ENCODE data around the gene CTNNA3.

Gene CTNNA3

DNA sequence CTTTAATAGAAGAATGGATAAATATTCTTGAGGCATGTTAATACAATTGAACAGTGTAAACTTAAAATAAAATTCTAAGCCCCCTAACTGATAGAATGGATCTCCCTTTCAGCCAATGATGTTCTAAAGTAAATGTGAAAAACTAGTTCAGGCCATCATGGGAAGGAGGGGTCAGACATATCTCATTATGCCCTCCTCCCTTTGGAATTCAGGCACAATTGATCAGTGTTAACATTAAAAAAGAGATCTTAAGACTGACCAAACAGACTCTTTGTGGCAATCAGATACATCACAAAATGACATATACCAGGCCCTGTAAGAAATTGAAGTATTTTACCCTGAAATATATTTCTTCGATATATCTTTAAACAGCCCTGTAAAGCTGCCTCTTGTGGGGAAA lies 1453.1 kb downstream of the CTNNA3 start:
- Histone ChIP-seq H3K36me3 (ENCODE audit: control insufficient read depth, low read length) (no peaks in the 10 kb centered on the region), H4K20me1 (ENCODE audit: control insufficient read depth, insufficient read depth, low read depth, low read length) (no peaks in the 10 kb centered on the region), H3K27ac (ENCODE audit: low read depth, low read length) (no peak overlapping the region), H3K79me2 (ENCODE audit: control insufficient read depth, low read length) (no peaks in the 10 kb centered on the region), H3K27me3 (ENCODE audit: control insufficient read depth, low read length) (no peaks in the 10 kb centered on the region), H3K4me2 (ENCODE audit: low read length) (no peak overlapping the region), H3K4me3 (ENCODE audit: low read length) (no peak overlapping the region), H3K9me3 (ENCODE audit: control insufficient read depth, insufficient read depth, low read length) (no peaks in the 10 kb centered on the region), H3K9me2 (replicated peaks; ENCODE audit: control insufficient read depth, low read length) (no peaks in the 10 kb centered on the region), H3F3A (ENCODE audit: control insufficient read depth, insufficient read depth) (no peaks in the 10 kb centered on the region), H3K4me1 (ENCODE audit: control insufficient read depth, low read length) (no peaks in the 10 kb centered on the region)
- TF ChIP-seq EZH2phosphoT487 (IDR thresholded peaks at IDR 0.05; ENCODE audit: borderline replicate concordance, low read length) (no peak), CTCF (IDR thresholded peaks at IDR 0.05; ENCODE audit: low read depth, low read length, poor library complexity, severe bottlenecking) (no peak)

GRCh38 chr10:66239062-66239461 lies 1456.9 kb downstream of the CTNNA3 start:
- Histone ChIP-seq H3K9me2 (replicated peaks; ENCODE audit: control insufficient read depth, low read length) (no peaks in the 10 kb centered on the region), H3K79me2 (ENCODE audit: control insufficient read depth, low read length) (no peaks in the 10 kb centered on the region), H3K4me2 (ENCODE audit: low read length) (no peak overlapping the region), H3F3A (ENCODE audit: control insufficient read depth, insufficient read depth) (no peaks in the 10 kb centered on the region), H4K20me1 (ENCODE audit: control insufficient read depth, insufficient read depth, low read depth, low read length) (no peaks in the 10 kb centered on the region), H3K9me3 (ENCODE audit: control insufficient read depth, insufficient read depth, low read length) (no peaks in the 10 kb centered on the region), H3K27me3 (ENCODE audit: control insufficient read depth, low read length) (no peaks in the 10 kb centered on the region), H3K4me3 (ENCODE audit: low read length) (no peak overlapping the region), H3K4me1 (ENCODE audit: control insufficient read depth, low read length) (no peaks in the 10 kb centered on the region), H3K27ac (ENCODE audit: low read depth, low read length) (no peak overlapping the region), H3K36me3 (ENCODE audit: control insufficient read depth, low read length) (no peaks in the 10 kb centered on the region)
- TF ChIP-seq CTCF (IDR thresholded peaks at IDR 0.05; ENCODE audit: low read depth, low read length, poor library complexity, severe bottlenecking) (no peak), EZH2phosphoT487 (IDR thresholded peaks at IDR 0.05; ENCODE audit: borderline replicate concordance, low read length) (no peak)

- H3K9me2 ChIP-seq (replicated peaks; ENCODE audit: control insufficient read depth, low read length), result no peaks in the 10 kb centered on the region
- TF ChIP-seq EZH2phosphoT487 (IDR thresholded peaks at IDR 0.05; ENCODE audit: borderline replicate concordance, low read length), result no peak
- TF ChIP-seq CTCF (IDR thresholded peaks at IDR 0.05; ENCODE audit: low read depth, low read length, poor library complexity, severe bottlenecking), result no peak
- H3K4me2 ChIP-seq (ENCODE audit: low read length), result no peak overlapping the region
- H3K27me3 ChIP-seq (ENCODE audit: control insufficient read depth, low read length), result no peaks in the 10 kb centered on the region
- no peaks in the 10 kb centered on the region for H3K4me1 ChIP-seq (ENCODE audit: control insufficient read depth, low read length)
- no peaks in the 10 kb centered on the region for H3F3A ChIP-seq (ENCODE audit: control insufficient read depth, insufficient read depth)
- H3K36me3 ChIP-seq (ENCODE audit: control insufficient read depth, low read length), result no peaks in the 10 kb centered on the region
- H3K79me2 ChIP-seq (ENCODE audit: control insufficient read depth, low read length), result no peaks in the 10 kb centered on the region
- no peak overlapping the region for H3K27ac ChIP-seq (ENCODE audit: low read depth, low read length)
- no peaks in the 10 kb centered on the region for H3K9me3 ChIP-seq (ENCODE audit: control insufficient read depth, insufficient read depth, low read length)
- H4K20me1 ChIP-seq (ENCODE audit: control insufficient read depth, insufficient read depth, low read depth, low read length), result no peaks in the 10 kb centered on the region
- no peak overlapping the region for H3K4me3 ChIP-seq (ENCODE audit: low read length)
These were observed 1457.7 kb downstream of the CTNNA3 start for GRCh38 chr10:66238343-66238742.

DNA sequence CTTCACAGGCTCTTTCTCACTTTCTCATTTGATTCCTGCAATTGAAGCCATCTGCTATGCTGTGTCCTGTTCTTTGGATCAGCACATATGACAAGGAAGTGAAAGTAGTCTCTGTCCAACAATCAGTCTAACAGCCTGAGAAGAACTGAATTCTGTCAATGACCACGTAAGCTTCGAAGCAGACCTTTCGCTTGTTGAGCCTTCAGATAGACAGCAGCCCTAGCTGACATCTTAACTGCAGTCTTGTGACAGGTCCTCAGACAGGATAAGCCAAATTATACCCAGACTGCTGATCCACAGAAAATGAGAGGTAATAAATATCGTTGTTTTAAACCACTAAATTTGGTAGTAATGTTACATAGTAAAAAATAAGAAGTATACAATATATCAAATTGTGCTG lies 1461.1 kb downstream of the CTNNA3 start:
- no peak overlapping the region for H3K4me3 ChIP-seq (ENCODE audit: low read length)
- no peaks in the 10 kb centered on the region for H3K4me1 ChIP-seq (ENCODE audit: control insufficient read depth, low read length)
- H3K27me3 ChIP-seq (ENCODE audit: control insufficient read depth, low read length), result no peaks in the 10 kb centered on the region
- no peaks in the 10 kb centered on the region for H3F3A ChIP-seq (ENCODE audit: control insufficient read depth, insufficient read depth)
- H3K4me2 ChIP-seq (ENCODE audit: low read length), result no peak overlapping the region
- H3K36me3 ChIP-seq (ENCODE audit: control insufficient read depth, low read length), result no peaks in the 10 kb centered on the region
- no peak overlapping the region for H3K27ac ChIP-seq (ENCODE audit: low read depth, low read length)
- TF ChIP-seq EZH2phosphoT487 (IDR thresholded peaks at IDR 0.05; ENCODE audit: borderline replicate concordance, low read length), result no peak
- TF ChIP-seq CTCF (IDR thresholded peaks at IDR 0.05; ENCODE audit: low read depth, low read length, poor library complexity, severe bottlenecking), result no peak
- no peaks in the 10 kb centered on the region for H3K79me2 ChIP-seq (ENCODE audit: control insufficient read depth, low read length)
- H3K9me2 ChIP-seq (replicated peaks; ENCODE audit: control insufficient read depth, low read length), result no peaks in the 10 kb centered on the region
- H4K20me1 ChIP-seq (ENCODE audit: control insufficient read depth, insufficient read depth, low read depth, low read length), result no peaks in the 10 kb centered on the region
- H3K9me3 ChIP-seq (ENCODE audit: control insufficient read depth, insufficient read depth, low read length), result no peaks in the 10 kb centered on the region

Measured in DOHH2 (cell line).